ENCODE results near the gene SKIL.
A peak's percentile ranks its signal among the peaks of the same experiment; 100 is the strongest.

Gene SKIL

GRCh38 chr3:170413291-170413690, 55.8 kb downstream of the SKIL start:
- H3K4me2 ChIP-seq (ENCODE audit: low read depth, low read length, poor library complexity, severe bottlenecking): no peak overlapping the region
- H3F3A ChIP-seq (ENCODE audit: low read depth): no peaks in the 10 kb centered on the region
- no peak for TF ChIP-seq EZH2phosphoT487 (IDR thresholded peaks at IDR 0.05; ENCODE audit: borderline replicate concordance)
- TF ChIP-seq, protein P1, sequence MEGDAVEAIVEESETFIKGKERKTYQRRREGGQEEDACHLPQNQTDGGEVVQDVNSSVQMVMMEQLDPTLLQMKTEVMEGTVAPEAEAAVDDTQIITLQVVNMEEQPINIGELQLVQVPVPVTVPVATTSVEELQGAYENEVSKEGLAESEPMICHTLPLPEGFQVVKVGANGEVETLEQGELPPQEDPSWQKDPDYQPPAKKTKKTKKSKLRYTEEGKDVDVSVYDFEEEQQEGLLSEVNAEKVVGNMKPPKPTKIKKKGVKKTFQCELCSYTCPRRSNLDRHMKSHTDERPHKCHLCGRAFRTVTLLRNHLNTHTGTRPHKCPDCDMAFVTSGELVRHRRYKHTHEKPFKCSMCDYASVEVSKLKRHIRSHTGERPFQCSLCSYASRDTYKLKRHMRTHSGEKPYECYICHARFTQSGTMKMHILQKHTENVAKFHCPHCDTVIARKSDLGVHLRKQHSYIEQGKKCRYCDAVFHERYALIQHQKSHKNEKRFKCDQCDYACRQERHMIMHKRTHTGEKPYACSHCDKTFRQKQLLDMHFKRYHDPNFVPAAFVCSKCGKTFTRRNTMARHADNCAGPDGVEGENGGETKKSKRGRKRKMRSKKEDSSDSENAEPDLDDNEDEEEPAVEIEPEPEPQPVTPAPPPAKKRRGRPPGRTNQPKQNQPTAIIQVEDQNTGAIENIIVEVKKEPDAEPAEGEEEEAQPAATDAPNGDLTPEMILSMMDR (conservative IDR thresholded peaks at IDR 0.05; ENCODE audit: low read length): no peak
- no peaks in the 10 kb centered on the region for H3K9me2 ChIP-seq (replicated peaks; ENCODE audit: low read depth, low read length)
- H3K36me3 ChIP-seq (ENCODE audit: insufficient read depth, low read length): no peaks in the 10 kb centered on the region
- no peak overlapping the region for H3K9ac ChIP-seq (ENCODE audit: low read depth, low read length, poor library complexity, severe bottlenecking)
- H4K20me1 ChIP-seq (ENCODE audit: insufficient read depth, low read length, poor library complexity, severe bottlenecking): no peaks in the 10 kb centered on the region
- no peaks in the 10 kb centered on the region for H3K9me3 ChIP-seq (ENCODE audit: insufficient read depth, low read depth, low read length)
- H3K4me1 ChIP-seq (ENCODE audit: insufficient read depth, low read length, poor library complexity, severe bottlenecking): no peaks in the 10 kb centered on the region
- no peak overlapping the region for H2AFZ ChIP-seq (ENCODE audit: low read length)
- no peaks in the 10 kb centered on the region for H3K79me2 ChIP-seq (ENCODE audit: insufficient read depth, low read length)
- no peak overlapping the region for H3K4me3 ChIP-seq (ENCODE audit: low read length, poor library complexity, severe bottlenecking)
- no peaks in the 10 kb centered on the region for H3K27me3 ChIP-seq (ENCODE audit: insufficient read depth, low read length, poor library complexity, severe bottlenecking)

- no peak overlapping the region for H3K4me3 ChIP-seq (ENCODE audit: low read length, poor library complexity, severe bottlenecking)
- H3K4me2 ChIP-seq (ENCODE audit: low read depth, low read length, poor library complexity, severe bottlenecking): no peak overlapping the region
- no peak for TF ChIP-seq EZH2phosphoT487 (IDR thresholded peaks at IDR 0.05; ENCODE audit: borderline replicate concordance)
- TF ChIP-seq, protein P1 (conservative IDR thresholded peaks at IDR 0.05; ENCODE audit: low read length): peak; percentile 99
- no peaks in the 10 kb centered on the region for H4K20me1 ChIP-seq (ENCODE audit: insufficient read depth, low read length, poor library complexity, severe bottlenecking)
- H3K4me1 ChIP-seq (ENCODE audit: insufficient read depth, low read length, poor library complexity, severe bottlenecking): no peaks in the 10 kb centered on the region
- no peaks in the 10 kb centered on the region for H3K27me3 ChIP-seq (ENCODE audit: insufficient read depth, low read length, poor library complexity, severe bottlenecking)
- no peaks in the 10 kb centered on the region for H3F3A ChIP-seq (ENCODE audit: low read depth)
- H3K36me3 ChIP-seq (ENCODE audit: insufficient read depth, low read length): no peaks in the 10 kb centered on the region
- H3K79me2 ChIP-seq (ENCODE audit: insufficient read depth, low read length): no peaks in the 10 kb centered on the region
- no peaks in the 10 kb centered on the region for H3K9me2 ChIP-seq (replicated peaks; ENCODE audit: low read depth, low read length)
- H3K9me3 ChIP-seq (ENCODE audit: insufficient read depth, low read depth, low read length): no peaks in the 10 kb centered on the region
- no peak overlapping the region for H2AFZ ChIP-seq (ENCODE audit: low read length)
- no peak overlapping the region for H3K9ac ChIP-seq (ENCODE audit: low read depth, low read length, poor library complexity, severe bottlenecking)
These were observed 56.7 kb downstream of the SKIL start for GRCh38 chr3:170414202-170414663.

DNA sequence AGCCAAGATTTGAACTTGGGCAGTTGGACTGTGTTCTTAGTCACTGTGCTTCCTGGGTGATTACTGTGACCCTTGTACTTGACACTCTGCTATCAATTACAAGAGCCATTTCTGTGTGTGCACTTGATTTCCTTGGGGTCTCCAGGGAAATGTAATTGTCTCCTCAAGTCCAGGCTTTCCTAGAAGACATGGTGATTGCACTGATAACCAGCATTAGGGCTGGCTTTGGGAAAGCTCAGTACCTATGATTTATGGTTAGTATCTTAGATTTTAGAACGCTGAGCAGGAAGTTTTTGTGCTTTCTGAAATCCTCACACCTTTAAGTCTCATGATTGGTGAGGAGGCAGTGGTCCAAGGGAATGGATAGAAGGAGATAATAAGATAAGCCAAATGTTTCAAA, 59.6 kb downstream of the SKIL start:
- Histone ChIP-seq H3K4me1 (ENCODE audit: insufficient read depth, low read length, poor library complexity, severe bottlenecking) (no peaks in the 10 kb centered on the region), H3K4me2 (ENCODE audit: low read depth, low read length, poor library complexity, severe bottlenecking) (no peak overlapping the region), H3K4me3 (ENCODE audit: low read length, poor library complexity, severe bottlenecking) (no peak overlapping the region)

More for the DNA sequence above, 59.6 kb downstream of the SKIL start:
- Histone ChIP-seq H3K79me2 (ENCODE audit: insufficient read depth, low read length) (no peaks in the 10 kb centered on the region), H3K9me2 (replicated peaks; ENCODE audit: low read depth, low read length) (no peaks in the 10 kb centered on the region), H3K27me3 (ENCODE audit: insufficient read depth, low read length, poor library complexity, severe bottlenecking) (no peaks in the 10 kb centered on the region), H4K20me1 (ENCODE audit: insufficient read depth, low read length, poor library complexity, severe bottlenecking) (no peaks in the 10 kb centered on the region), H3F3A (ENCODE audit: low read depth) (no peaks in the 10 kb centered on the region), H3K36me3 (ENCODE audit: insufficient read depth, low read length) (no peaks in the 10 kb centered on the region), H3K9ac (ENCODE audit: low read depth, low read length, poor library complexity, severe bottlenecking) (no peak overlapping the region), H3K9me3 (ENCODE audit: insufficient read depth, low read depth, low read length) (no peaks in the 10 kb centered on the region), H2AFZ (ENCODE audit: low read length) (no peak overlapping the region)
- TF ChIP-seq EZH2phosphoT487 (IDR thresholded peaks at IDR 0.05; ENCODE audit: borderline replicate concordance): no peak
- TF ChIP-seq, protein P1 (conservative IDR thresholded peaks at IDR 0.05; ENCODE audit: low read length): no peak

Data from Loucy (cell line).